WTC11 (cell line): ENCODE measurements around the gene C2orf80.

Experiments used
- AFF4 ChIP-seq: sonication (generic); formaldehyde crosslinking; IDR thresholded peaks from 2 replicates; pipeline ENCODE4 v1.8.1; 2023; ENCODE audit warnings: mild to moderate bottlenecking, missing genetic modification reagents, borderline replicate concordance
- ATF3 ChIP-seq: sonication (generic); formaldehyde crosslinking; conservative IDR thresholded peaks from 2 replicates; pipeline ENCODE4 v1.8.1; 2022; ENCODE audit warnings: mild to moderate bottlenecking, missing genetic modification reagents
- CTCF ChIP-seq: fragments of 200-600 bp; IDR thresholded peaks from 2 replicates; pipeline ENCODE4 v1.8.0; 2022; ENCODE audit warnings: antibody characterized with exemption
- NFYB ChIP-seq: sonication (generic); formaldehyde crosslinking; conservative IDR thresholded peaks from 2 replicates; pipeline ENCODE4 v1.8.0; 2022; ENCODE audit warnings: low read depth, missing genetic modification reagents
- PRDM15 ChIP-seq: sonication (generic); formaldehyde crosslinking; IDR thresholded peaks from 2 replicates; pipeline ENCODE4 v1.8.0; 2022; ENCODE audit warnings: missing genetic modification reagents

GRCh38 chr2:208129744-208130711 is 59.8 kb downstream of the C2orf80 start, which contains the start of gene CRYGC:
- TF ChIP-seq CTCF (no peak), NFYB (CRISPR knock-in tag) (no peak), PRDM15 (no peak), ATF3 (CRISPR knock-in tag) (no peak), AFF4 (CRISPR knock-in tag) (no peak)
